Activated naive CD8-positive, alpha-beta T cell treated with anti-CD3 and anti-CD28 coated beads, Interleukin-2, amount 10 ng/mL, durations not matched to agents 7 days and 5 days (primary cell): Measurements from ENCODE around the gene TUB. TPM values are rescaled to one million over a fixed set of nuclear protein-coding genes. Genes with fewer than 3 reads are reported as not detected.

Experiments
- ATAC-seq: fragments of 150-1000 bp; cut with Tn5 transposase; one replicate; pipeline ENCODE4 v1.10.0; 2021; ENCODE audit warnings: low read depth, moderate library complexity
- POLR2A ChIA-PET: fragments of 350-600 bp; sonication (Branson Sonifier 250); formaldehyde crosslinking; loops from one replicate; lab custom pipeline; 2021; ENCODE audit warnings: antibody characterized with exemption; lab: Charles Lee
- DNase-seq: peaks from one replicate; pipeline ENCODE4 v3.0.0; 2021
- H3K27ac Mint-ChIP-seq: one replicate; pipeline ENCODE4 v1.8.0; 2022; ENCODE audit warnings: mild to moderate bottlenecking, mixed read lengths
- H3K27me3 Mint-ChIP-seq: one replicate; pipeline ENCODE4 v1.8.0; 2022; ENCODE audit warnings: mild to moderate bottlenecking, moderate library complexity, mixed read lengths
- H3K36me3 Mint-ChIP-seq: one replicate; pipeline ENCODE4 v1.8.0; 2021; ENCODE audit warnings: mild to moderate bottlenecking, mixed read lengths
- H3K4me1 Mint-ChIP-seq: one replicate; pipeline ENCODE4 v1.8.0; 2021; ENCODE audit warnings: mixed read lengths
- H3K4me3 Mint-ChIP-seq: one replicate; pipeline ENCODE4 v1.8.0; 2022; ENCODE audit warnings: mild to moderate bottlenecking, moderate library complexity, mixed read lengths
- H3K9me3 Mint-ChIP-seq: one replicate; pipeline ENCODE4 v1.8.0; 2021; ENCODE audit warnings: mixed read lengths
- total RNA-seq, 2 experiments: library from RNA; stranded (reverse); gene quantifications; one replicate each; pipeline ENCODE4 v1.2.3, GENCODE V29; 2021

The TUB gene
- total RNA-seq, 2 experiments from 2014 or later = 0.14 TPM; not detected in 1

- Mint-ChIP-seq H3K4me1 (no peaks in the 10 kb centered on the region), H3K4me3 (no peak overlapping the region), H3K27me3 (peaks cover 31% of the 10 kb centered on the region), H3K27ac (no peak overlapping the region), H3K36me3 (no peaks in the 10 kb centered on the region), H3K9me3 (no peaks in the 10 kb centered on the region)
- ATAC-seq = no peak
- no peak for DNase-seq
- POLR2A ChIA-PET = no interaction called here
Measured at GRCh38 chr11:8083871-8084281, 2.9 kb downstream of the TUB start.

- no peak overlapping the region for H3K27ac Mint-ChIP-seq
- no peaks in the 10 kb centered on the region for H3K9me3 Mint-ChIP-seq
- H3K4me3 Mint-ChIP-seq = no peak overlapping the region
- no peak for ATAC-seq
- H3K4me1 Mint-ChIP-seq = no peaks in the 10 kb centered on the region
- POLR2A ChIA-PET = no interaction called here
- H3K36me3 Mint-ChIP-seq = no peaks in the 10 kb centered on the region
- peaks cover 29% of the 10 kb centered on the region for H3K27me3 Mint-ChIP-seq
- no peak for DNase-seq
Measured at GRCh38 chr11:8084352-8084751, 3.3 kb downstream of the TUB start.

GRCh38 chr11:8085011-8085645 lies 4.1 kb downstream of the TUB start:
- ATAC-seq = no peak
- no peaks in the 10 kb centered on the region for H3K9me3 Mint-ChIP-seq
- POLR2A ChIA-PET = no interaction called here
- H3K27ac Mint-ChIP-seq = no peak overlapping the region
- H3K27me3 Mint-ChIP-seq = peaks cover 27% of the 10 kb centered on the region
- no peaks in the 10 kb centered on the region for H3K4me1 Mint-ChIP-seq
- no peaks in the 10 kb centered on the region for H3K36me3 Mint-ChIP-seq
- no peak overlapping the region for H3K4me3 Mint-ChIP-seq
- no peak for DNase-seq

- Mint-ChIP-seq H3K27ac (no peak overlapping the region), H3K36me3 (no peaks in the 10 kb centered on the region), H3K9me3 (no peaks in the 10 kb centered on the region), H3K27me3 (peaks cover 22% of the 10 kb centered on the region), H3K4me1 (no peaks in the 10 kb centered on the region), H3K4me3 (no peak overlapping the region)
- DNase-seq = no peak
- ATAC-seq = no peak
- POLR2A ChIA-PET = no interaction called here
Measured at GRCh38 chr11:8086001-8086479, 5.0 kb downstream of the TUB start.

GRCh38 chr11:8086571-8086970 lies 5.6 kb downstream of the TUB start:
- H3K27me3 Mint-ChIP-seq = peaks cover 21% of the 10 kb centered on the region
- H3K36me3 Mint-ChIP-seq = no peaks in the 10 kb centered on the region
- DNase-seq (no peak), ATAC-seq (no peak)
- no peak overlapping the region for H3K4me3 Mint-ChIP-seq
- POLR2A ChIA-PET = no interaction called here
- H3K27ac Mint-ChIP-seq = no peak overlapping the region
- H3K9me3 Mint-ChIP-seq = no peaks in the 10 kb centered on the region
- no peaks in the 10 kb centered on the region for H3K4me1 Mint-ChIP-seq

GRCh38 chr11:8087185-8087584 lies 6.2 kb downstream of the TUB start:
- POLR2A ChIA-PET = no interaction called here
- H3K9me3 Mint-ChIP-seq = no peaks in the 10 kb centered on the region
- no peaks in the 10 kb centered on the region for H3K4me1 Mint-ChIP-seq
- H3K27me3 Mint-ChIP-seq = peaks cover 15% of the 10 kb centered on the region
- DNase-seq (no peak), ATAC-seq (no peak)
- no peaks in the 10 kb centered on the region for H3K36me3 Mint-ChIP-seq
- H3K4me3 Mint-ChIP-seq = no peak overlapping the region
- H3K27ac Mint-ChIP-seq = no peak overlapping the region

GRCh38 chr11:8087756-8088155 lies 6.7 kb downstream of the TUB start:
- Mint-ChIP-seq H3K27me3 (peaks cover 10% of the 10 kb centered on the region), H3K4me1 (no peaks in the 10 kb centered on the region), H3K4me3 (no peak overlapping the region), H3K36me3 (no peaks in the 10 kb centered on the region), H3K9me3 (no peaks in the 10 kb centered on the region), H3K27ac (no peak overlapping the region)
- ATAC-seq (no peak), DNase-seq (no peak)
- POLR2A ChIA-PET = no interaction called here

GRCh38 chr11:8089791-8090510 lies 8.9 kb downstream of the TUB start:
- ATAC-seq (no peak), DNase-seq (no peak)
- no peaks in the 10 kb centered on the region for H3K4me1 Mint-ChIP-seq
- H3K4me3 Mint-ChIP-seq = no peak overlapping the region
- POLR2A ChIA-PET = no interaction called here
- no peaks in the 10 kb centered on the region for H3K9me3 Mint-ChIP-seq
- peaks cover 6% of the 10 kb centered on the region for H3K27me3 Mint-ChIP-seq
- no peak overlapping the region for H3K27ac Mint-ChIP-seq
- H3K36me3 Mint-ChIP-seq = no peaks in the 10 kb centered on the region

GRCh38 chr11:8090756-8091155 lies 9.7 kb downstream of the TUB start:
- H3K4me1 Mint-ChIP-seq = no peaks in the 10 kb centered on the region
- H3K36me3 Mint-ChIP-seq = no peaks in the 10 kb centered on the region
- DNase-seq = no peak
- POLR2A ChIA-PET = no interaction called here
- H3K27ac Mint-ChIP-seq = no peak overlapping the region
- H3K9me3 Mint-ChIP-seq = no peaks in the 10 kb centered on the region
- H3K27me3 Mint-ChIP-seq = peaks cover 6% of the 10 kb centered on the region
- no peak overlapping the region for H3K4me3 Mint-ChIP-seq
- ATAC-seq = no peak

GRCh38 chr11:8091721-8092120 lies 10.7 kb downstream of the TUB start:
- H3K36me3 Mint-ChIP-seq = no peaks in the 10 kb centered on the region
- POLR2A ChIA-PET = no interaction called here
- H3K27ac Mint-ChIP-seq = no peak overlapping the region
- peaks cover 3% of the 10 kb centered on the region for H3K27me3 Mint-ChIP-seq
- DNase-seq (no peak), ATAC-seq (no peak)
- H3K4me3 Mint-ChIP-seq = no peak overlapping the region
- H3K4me1 Mint-ChIP-seq = no peaks in the 10 kb centered on the region
- H3K9me3 Mint-ChIP-seq = no peaks in the 10 kb centered on the region

- Mint-ChIP-seq H3K27ac (no peak overlapping the region), H3K36me3 (no peaks in the 10 kb centered on the region), H3K9me3 (no peaks in the 10 kb centered on the region), H3K4me3 (no peak overlapping the region), H3K27me3 (peaks cover 3% of the 10 kb centered on the region), H3K4me1 (no peaks in the 10 kb centered on the region)
- POLR2A ChIA-PET = no interaction called here
- ATAC-seq = peak; percentile 51
- DNase-seq = no peak
Measured at GRCh38 chr11:8092587-8093424, 11.8 kb downstream of the TUB start.

GRCh38 chr11:8093931-8094575 lies 13.0 kb downstream of the TUB start:
- Mint-ChIP-seq H3K27me3 (peaks cover 3% of the 10 kb centered on the region), H3K4me1 (no peaks in the 10 kb centered on the region), H3K36me3 (no peaks in the 10 kb centered on the region), H3K4me3 (no peak overlapping the region), H3K9me3 (no peaks in the 10 kb centered on the region), H3K27ac (no peak overlapping the region)
- POLR2A ChIA-PET = no interaction called here
- DNase-seq (no peak), ATAC-seq (no peak)

GRCh38 chr11:8094656-8095055 lies 13.6 kb downstream of the TUB start:
- ATAC-seq (no peak), DNase-seq (no peak)
- Mint-ChIP-seq H3K27me3 (peaks cover 3% of the 10 kb centered on the region), H3K4me1 (no peaks in the 10 kb centered on the region), H3K4me3 (no peak overlapping the region), H3K36me3 (no peaks in the 10 kb centered on the region), H3K9me3 (no peaks in the 10 kb centered on the region), H3K27ac (no peak overlapping the region)
- POLR2A ChIA-PET = no interaction called here
